ENCODE results near the gene HRCT1. TPM values are rescaled to one million over a fixed set of nuclear protein-coding genes. Genes with fewer than 3 reads are reported as not detected.
"Not testable (repeated sequence)": the region's sequence is repeated elsewhere in the genome, so short reads cannot be mapped to it uniquely, and the experiment has no call there.

HRCT1 gene
- total RNA-seq, 1 donor from 2014 or later: not detected

GRCh38 chr9:35870351-35870923 is 35.6 kb upstream of the HRCT1 start, which contains the start of gene OR13J1:
Gene OR13J1 (minus strand): TSS chr9:35870401. CDS start chr9:35870401, 0 bp downstream.
- H3K27me3 Mint-ChIP-seq (ENCODE audit: insufficient read depth): peaks cover 2% of the 10 kb centered on the region
- no peak within 1 kb of the TSS for H3K4me3 Mint-ChIP-seq
- no peaks in the 10 kb centered on the region for H3K36me3 Mint-ChIP-seq (ENCODE audit: low read depth)
- H3K4me1 Mint-ChIP-seq (ENCODE audit: low read depth): no peaks in the 10 kb centered on the region
- H3K9me3 Mint-ChIP-seq: no peaks in the 10 kb centered on the region
- intact Hi-C loops (cut with micrococcal nuclease): no loop called here
- no peak for DNase-seq (ENCODE audit: low spot score)
- H3K27ac Mint-ChIP-seq: no peak within 1 kb of the TSS

- Mint-ChIP-seq H3K4me3 (no peak overlapping the region), H3K36me3 (ENCODE audit: low read depth) (no peaks in the 10 kb centered on the region), H3K9me3 (peaks cover 3% of the 10 kb centered on the region), H3K27me3 (ENCODE audit: insufficient read depth) (peaks cover 7% of the 10 kb centered on the region), H3K27ac (no peak overlapping the region), H3K4me1 (ENCODE audit: low read depth) (no peaks in the 10 kb centered on the region)
- no peak for DNase-seq (ENCODE audit: low spot score)
- intact Hi-C loops (cut with micrococcal nuclease): no loop called here
Observed at GRCh38 chr9:35871545-35871944, 34.5 kb upstream of the HRCT1 start.

- no peak overlapping the region for H3K27ac Mint-ChIP-seq
Observed at GRCh38 chr9:35872505-35872904, 33.5 kb upstream of the HRCT1 start.

GRCh38 chr9:35882263-35882848 is 23.6 kb upstream of the HRCT1 start:
- H3K27me3 Mint-ChIP-seq (ENCODE audit: insufficient read depth): peaks cover 22% of the 10 kb centered on the region
- H3K27ac Mint-ChIP-seq: no peak overlapping the region
- peaks cover 6% of the 10 kb centered on the region for H3K9me3 Mint-ChIP-seq
- H3K4me3 Mint-ChIP-seq: no peak overlapping the region
- no peaks in the 10 kb centered on the region for H3K4me1 Mint-ChIP-seq (ENCODE audit: low read depth)
- intact Hi-C loops (cut with micrococcal nuclease): loop anchor here (1.0 to 5.0 kb wide), 5 partner anchors 56 to 405 kb away; partner anchors contain the start of gene TESK1
- no peaks in the 10 kb centered on the region for H3K36me3 Mint-ChIP-seq (ENCODE audit: low read depth)
- DNase-seq (ENCODE audit: low spot score): peak; percentile 55

More at GRCh38 chr9:35872505-35872904, 33.5 kb upstream of the HRCT1 start:
- no peak overlapping the region for H3K4me3 Mint-ChIP-seq
- peaks cover 11% of the 10 kb centered on the region for H3K27me3 Mint-ChIP-seq (ENCODE audit: insufficient read depth)
- H3K9me3 Mint-ChIP-seq: peaks cover 10% of the 10 kb centered on the region
- DNase-seq (ENCODE audit: low spot score): no peak
- intact Hi-C loops (cut with micrococcal nuclease): no loop called here
- no peaks in the 10 kb centered on the region for H3K36me3 Mint-ChIP-seq (ENCODE audit: low read depth)
- no peaks in the 10 kb centered on the region for H3K4me1 Mint-ChIP-seq (ENCODE audit: low read depth)

GRCh38 chr9:35882996-35883395 is 23.0 kb upstream of the HRCT1 start:
- no peaks in the 10 kb centered on the region for H3K36me3 Mint-ChIP-seq (ENCODE audit: low read depth)
- peaks cover 22% of the 10 kb centered on the region for H3K27me3 Mint-ChIP-seq (ENCODE audit: insufficient read depth)
- no peak overlapping the region for H3K4me3 Mint-ChIP-seq
- intact Hi-C loops (cut with micrococcal nuclease): loop anchor here (1.0 to 5.0 kb wide), 5 partner anchors 57 to 406 kb away; partner anchors contain the start of gene TESK1
- H3K9me3 Mint-ChIP-seq: no peaks in the 10 kb centered on the region
- no peak for DNase-seq (ENCODE audit: low spot score)
- H3K27ac Mint-ChIP-seq: no peak overlapping the region
- H3K4me1 Mint-ChIP-seq (ENCODE audit: low read depth): no peaks in the 10 kb centered on the region

GRCh38 chr9:35884908-35885307 is 21.1 kb upstream of the HRCT1 start:
- H3K4me1 Mint-ChIP-seq (ENCODE audit: low read depth); DNase-seq (ENCODE audit: low spot score); H3K9me3 Mint-ChIP-seq; H3K4me3 Mint-ChIP-seq; H3K36me3 Mint-ChIP-seq (ENCODE audit: low read depth); H3K27ac Mint-ChIP-seq: not testable (repeated sequence)
- peaks cover 15% of the 10 kb centered on the region for H3K27me3 Mint-ChIP-seq (ENCODE audit: insufficient read depth)
- intact Hi-C loops (cut with micrococcal nuclease): loop anchor here (5.0 kb wide), 1 partner anchor 408 kb away; no protein-coding TSS in a partner anchor

- Mint-ChIP-seq H3K27ac (no peak overlapping the region), H3K4me3 (no peak overlapping the region), H3K9me3 (no peaks in the 10 kb centered on the region), H3K36me3 (ENCODE audit: low read depth) (no peaks in the 10 kb centered on the region), H3K27me3 (ENCODE audit: insufficient read depth) (peaks cover 32% of the 10 kb centered on the region), H3K4me1 (ENCODE audit: low read depth) (no peaks in the 10 kb centered on the region)
- intact Hi-C loops (cut with micrococcal nuclease): no loop called here
- DNase-seq (ENCODE audit: low spot score): no peak
Observed at GRCh38 chr9:35891646-35892045, 14.4 kb upstream of the HRCT1 start.

- Mint-ChIP-seq H3K9me3 (no peaks in the 10 kb centered on the region), H3K36me3 (ENCODE audit: low read depth) (no peaks in the 10 kb centered on the region), H3K27me3 (ENCODE audit: insufficient read depth) (peaks cover 34% of the 10 kb centered on the region), H3K27ac (no peak overlapping the region), H3K4me3 (no peak overlapping the region), H3K4me1 (ENCODE audit: low read depth) (no peaks in the 10 kb centered on the region)
- no peak for DNase-seq (ENCODE audit: low spot score)
- intact Hi-C loops (cut with micrococcal nuclease): no loop called here
Observed at GRCh38 chr9:35892051-35892450, 14.0 kb upstream of the HRCT1 start.

GRCh38 chr9:35896570-35896969 is 9.4 kb upstream of the HRCT1 start:
- no peak overlapping the region for H3K27ac Mint-ChIP-seq
- no peaks in the 10 kb centered on the region for H3K36me3 Mint-ChIP-seq (ENCODE audit: low read depth)
- no peak for DNase-seq (ENCODE audit: low spot score)
- no peaks in the 10 kb centered on the region for H3K4me1 Mint-ChIP-seq (ENCODE audit: low read depth)
- no peaks in the 10 kb centered on the region for H3K9me3 Mint-ChIP-seq
- H3K4me3 Mint-ChIP-seq: no peak overlapping the region
- intact Hi-C loops (cut with micrococcal nuclease): no loop called here
- H3K27me3 Mint-ChIP-seq (ENCODE audit: insufficient read depth): peaks cover 33% of the 10 kb centered on the region

- H3K36me3 Mint-ChIP-seq (ENCODE audit: low read depth); H3K4me3 Mint-ChIP-seq; intact Hi-C loops (cut with micrococcal nuclease); DNase-seq (ENCODE audit: low spot score); H3K9me3 Mint-ChIP-seq; H3K27ac Mint-ChIP-seq; H3K4me1 Mint-ChIP-seq (ENCODE audit: low read depth): not testable (repeated sequence)
- peaks cover 30% of the 10 kb centered on the region for H3K27me3 Mint-ChIP-seq (ENCODE audit: insufficient read depth)
Observed at GRCh38 chr9:35897376-35898099, 8.5 kb upstream of the HRCT1 start.

- intact Hi-C loops (cut with micrococcal nuclease): no loop called here
- peaks cover 30% of the 10 kb centered on the region for H3K27me3 Mint-ChIP-seq (ENCODE audit: insufficient read depth)
- no peak overlapping the region for H3K27ac Mint-ChIP-seq
- no peaks in the 10 kb centered on the region for H3K4me1 Mint-ChIP-seq (ENCODE audit: low read depth)
- H3K36me3 Mint-ChIP-seq (ENCODE audit: low read depth): no peaks in the 10 kb centered on the region
- DNase-seq (ENCODE audit: low spot score): no peak
- no peaks in the 10 kb centered on the region for H3K9me3 Mint-ChIP-seq
- H3K4me3 Mint-ChIP-seq: no peak overlapping the region
Observed at GRCh38 chr9:35898337-35898736, 7.7 kb upstream of the HRCT1 start.

- DNase-seq (ENCODE audit: low spot score): no peak
- Mint-ChIP-seq H3K27ac (no peak overlapping the region), H3K4me3 (no peak overlapping the region), H3K27me3 (ENCODE audit: insufficient read depth) (peaks cover 24% of the 10 kb centered on the region), H3K36me3 (ENCODE audit: low read depth) (no peaks in the 10 kb centered on the region), H3K9me3 (no peaks in the 10 kb centered on the region), H3K4me1 (ENCODE audit: low read depth) (no peaks in the 10 kb centered on the region)
- intact Hi-C loops (cut with micrococcal nuclease): no loop called here
Observed at GRCh38 chr9:35899021-35899420, 7.0 kb upstream of the HRCT1 start.

- peaks cover 5% of the 10 kb centered on the region for H3K4me1 Mint-ChIP-seq (ENCODE audit: low read depth)
- H3K27ac Mint-ChIP-seq: no peak overlapping the region
- no peaks in the 10 kb centered on the region for H3K36me3 Mint-ChIP-seq (ENCODE audit: low read depth)
- H3K9me3 Mint-ChIP-seq: no peaks in the 10 kb centered on the region
- H3K27me3 Mint-ChIP-seq (ENCODE audit: insufficient read depth): peaks cover 10% of the 10 kb centered on the region
- peak; percentile 22 for DNase-seq (ENCODE audit: low spot score)
- no peak overlapping the region for H3K4me3 Mint-ChIP-seq
- intact Hi-C loops (cut with micrococcal nuclease): loop anchor here (1.0 kb wide), 2 partner anchors 42 to 120 kb away; no protein-coding TSS in a partner anchor
Observed at GRCh38 chr9:35903049-35903448, 3.0 kb upstream of the HRCT1 start.
